Right lobe of liver (tissue), 6 donors: ENCODE measurements around the gene UNC93B1. TPM values are rescaled to one million over a fixed set of nuclear protein-coding genes. Genes with fewer than 3 reads are reported as not detected.
A peak's percentile ranks its signal among the peaks of the same experiment; 100 is the strongest.

ENCODE experiments used
- ATAC-seq, 4 donors: fragments of 200-7000 bp; cut with Tn5 transposase; one replicate each; pipeline ENCODE4 v1.9.1; 2020; ENCODE audit warnings: mild to moderate bottlenecking in 4 of 4, moderate library complexity in 4 of 4
- DNase-seq, 3 donors: peaks; one replicate each; pipeline ENCODE4 v3.0.0-alpha.2; 2020
- H3K27ac ChIP-seq, 3 donors: fragments of 200-600 bp; one replicate each; pipeline ENCODE4 v1.8.0; 2022
- H3K27me3 ChIP-seq, 2 donors: fragments of 200-600 bp; one replicate each; pipeline ENCODE4 v1.8.0; 2022
- H3K36me3 ChIP-seq, 4 donors: fragments of 200-600 bp; sonication (generic) in 1 of 4; one replicate each; pipeline versions ENCODE4 v1.5.1 to v1.8.0; 2017 to 2022; ENCODE audit warnings: control low read depth in 1 of 4
- H3K4me1 ChIP-seq, 4 donors: fragments of 200-600 bp; sonication (generic) in 1 of 4; one replicate each; pipeline versions ENCODE4 v1.5.1 to v1.8.0; 2017 to 2022; ENCODE audit warnings: control low read depth in 1 of 4
- H3K4me3 ChIP-seq, 3 donors: fragments of 200-600 bp; one replicate each; pipeline ENCODE4 v1.8.0; 2022
- H3K9me3 ChIP-seq, 4 donors: fragments of 200-600 bp; sonication (generic) in 1 of 4; one replicate each; pipeline versions ENCODE4 v1.5.1 to v1.8.0; 2017 to 2022; ENCODE audit warnings: control low read depth in 1 of 4
- CTCF ChIP-seq, 4 donors: fragments of 200-600 bp in 3 of 4; fragments of 450-650 bp in 1 of 4; IDR thresholded peaks; one replicate each; pipeline versions ENCODE4 v1.5.1 to v1.8.0; 2016 to 2022; ENCODE audit warnings: antibody characterized with exemption in 4 of 4, mild to moderate bottlenecking in 2 of 4
- POLR2A ChIP-seq: fragments of 450-650 bp; IDR thresholded peaks from one replicate; pipeline ENCODE4 v1.6.1; 2017; ENCODE audit warnings: antibody characterized with exemption, mild to moderate bottlenecking
- WGBS: methylation state at CpG from one replicate; pipeline ENCODE4 v1.1.6; 2018; ENCODE audit warnings: low coverage, low lambda C conversion rate; ENCODE audit not compliant: insufficient coverage; ENCODE audit errors: missing lambda C conversion rate; 5-methylcytosine and 5-hydroxymethylcytosine counted together
- intact Hi-C, 2 donors: fragments of 100-400 bp; cut with DNase I; formaldehyde crosslinking; loops; one replicate each; pipeline versions ENCODE4 v1.11.2 to v1.14.1; 2022
- total RNA-seq, 6 experiments: library from RNA; depleted of rRNA in 2 of 6; stranded (reverse); fragments of >200 nt in 2 of 6; fragmentation: NEBNext Ultra II Directional in 3 of 6; extraction: Animal tissue kit (Norgen Biotek cat#: 25700) in 3 of 6; gene quantifications; one replicate each; pipeline versions ENCODE4 v1.1.0 to v1.2.4, GENCODE V29; 2016 to 2023
- donor health status: DM: no; HTN: yes; CAD: no.
- donor health status: DM: no; HTN: no; CAD: no.
- donor health status: DM: no; HTN: no; CAD: no.
- donor health status: DM: no; HTN: yes; CAD: no.
- donor health status: DM: no; HTN: yes; CAD: no.

UNC93B1 gene
- total RNA-seq, 6 experiments from 2014 or later, result 13.3 to 21.4 (median 17.9) TPM

GRCh38 chr11:68042219-68043028, 38.5 kb upstream of the UNC93B1 start:
- peaks cover 0 to 27% (median 6%) of the 10 kb centered on the region in 4 donors for H3K4me1 ChIP-seq
- WGBS, result 60% methylated on average over 1 of the region's 27 CpGs
- ATAC-seq, result no peak
- H3K4me3 ChIP-seq, result no peak overlapping the region
- H3K36me3 ChIP-seq, result no peaks in the 10 kb centered on the region
- no peaks in the 10 kb centered on the region for H3K27me3 ChIP-seq
- no peaks in the 10 kb centered on the region for H3K9me3 ChIP-seq
- peak in 1 of 3 donors; percentile 43 for DNase-seq
- no peak overlapping the region for H3K27ac ChIP-seq
- intact Hi-C loops, result no loop called here
- TF ChIP-seq POLR2A, result no peak
- no peak for TF ChIP-seq CTCF (IDR thresholded peaks at IDR 0.05)

GRCh38 chr11:68041617-68042218, 37.8 kb upstream of the UNC93B1 start:
- 55% methylated on average over 4 of the region's 12 CpGs for WGBS
- H3K27ac ChIP-seq, result no peak overlapping the region
- H3K4me3 ChIP-seq, result no peak overlapping the region
- no peaks in the 10 kb centered on the region for H3K36me3 ChIP-seq
- no peaks in the 10 kb centered on the region for H3K9me3 ChIP-seq
- ATAC-seq (no peak), DNase-seq (peak in 1 of 3 donors; percentile 46)
- no peaks in the 10 kb centered on the region for H3K27me3 ChIP-seq
- TF ChIP-seq POLR2A, result no peak
- intact Hi-C loops, result no loop called here
- H3K4me1 ChIP-seq, result peaks cover 0 to 34% (median 10%) of the 10 kb centered on the region in 4 donors

GRCh38 chr11:68040957-68041591, 37.2 kb upstream of the UNC93B1 start:
- WGBS, result no CpG with 5 or more reads among the region's 23 CpGs
- DNase-seq (peak; percentile 39 to 64 (median 51)), ATAC-seq (no peak)
- Histone ChIP-seq H3K27ac (peak overlapping the region; percentile 81 to 97 (median 94)), H3K27me3 (no peaks in the 10 kb centered on the region), H3K4me3 (peak overlapping the region; percentile 73 to 91 (median 75)), H3K9me3 (no peaks in the 10 kb centered on the region), H3K4me1 (peaks cover 0 to 36% (median 13%) of the 10 kb centered on the region in 4 donors), H3K36me3 (no peaks in the 10 kb centered on the region)
- intact Hi-C loops, result no loop called here
- no peak for TF ChIP-seq CTCF (IDR thresholded peaks at IDR 0.05)
- TF ChIP-seq POLR2A, result no peak

GRCh38 chr11:68040101-68040956, 36.4 kb upstream of the UNC93B1 start:
- no peaks in the 10 kb centered on the region for H3K9me3 ChIP-seq
- H3K36me3 ChIP-seq, result no peaks in the 10 kb centered on the region
- TF ChIP-seq POLR2A (peak; percentile 66), CTCF (IDR thresholded peaks at IDR 0.05) (no peak)
- WGBS, result 0% methylated on average over 2 of the region's 22 CpGs
- ATAC-seq (peak; percentile 7 to 31 (median 26)), DNase-seq (peak; percentile 71 to 76 (median 72))
- peak overlapping the region; percentile 73 to 91 (median 75) for H3K4me3 ChIP-seq
- intact Hi-C loops, result no loop called here
- peaks cover 0 to 36% (median 14%) of the 10 kb centered on the region in 4 donors for H3K4me1 ChIP-seq
- peak overlapping the region; percentile 81 to 97 (median 94) for H3K27ac ChIP-seq
- no peaks in the 10 kb centered on the region for H3K27me3 ChIP-seq
